GM19463 (cell line): Measurements from ENCODE around the gene TAOK3.

Source experiments
- ATAC-seq: cut with Tn5 transposase; IDR thresholded peaks from one replicate; pipeline ENCODE4 v1.9.1; 2021; ENCODE audit warnings: mild to moderate bottlenecking, moderate library complexity; ENCODE audit not compliant: unreplicated experiment

TAOK3 gene

DNA sequence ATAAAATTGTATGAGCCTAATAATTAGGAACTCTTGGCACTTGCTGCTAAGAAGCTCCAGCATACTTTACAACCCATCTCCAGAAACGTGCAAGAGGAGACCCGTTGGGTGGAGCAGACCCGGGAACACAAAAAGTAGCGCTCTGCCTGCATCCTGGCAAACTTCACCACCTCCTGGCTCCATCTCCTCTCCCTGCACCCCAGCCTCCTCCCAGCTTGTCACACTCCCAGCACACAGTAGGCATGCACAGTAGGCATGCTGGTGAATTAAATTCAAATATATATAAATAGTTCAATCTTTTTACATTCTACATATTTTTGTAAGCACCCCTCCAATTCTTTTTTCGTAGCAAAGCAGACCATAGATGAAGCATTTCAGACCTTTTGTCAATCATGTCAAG lies 270.1 kb downstream of the TAOK3 start:
- no peak for ATAC-seq

DNA sequence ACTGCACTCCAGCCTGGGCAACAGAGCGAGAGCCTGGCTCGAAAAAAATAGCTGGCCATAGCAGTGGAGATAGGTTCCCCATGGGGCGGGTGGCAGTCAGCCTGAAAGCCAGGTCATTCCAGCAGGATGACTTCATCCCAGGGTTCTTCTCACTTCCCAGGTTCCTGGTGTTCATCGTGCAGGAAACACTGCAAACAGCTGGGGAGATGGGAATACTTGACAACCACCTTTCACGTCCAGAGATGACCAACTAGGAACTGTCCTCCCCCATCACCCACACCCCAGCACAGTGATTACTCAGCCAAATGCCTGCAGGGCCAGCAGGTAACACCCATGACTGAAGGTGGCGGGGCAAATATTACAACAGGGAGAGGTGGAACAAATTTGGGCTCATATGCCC lies 270.6 kb downstream of the TAOK3 start:
- ATAC-seq = no peak

- ATAC-seq = no peak
Measured at GRCh38 chr12:118101051-118101450, 271.7 kb downstream of the TAOK3 start.
